ENCODE data around the gene ALK.

Gene ALK

GRCh38 chr2:29662861-29663260 is 258.5 kb downstream of the ALK start:
- Histone ChIP-seq H3K4me1 (ENCODE audit: control insufficient read depth, insufficient read depth, low read length, poor library complexity, severe bottlenecking) (no peaks in the 10 kb centered on the region), H3K9me3 (ENCODE audit: control insufficient read depth, low read length) (no peaks in the 10 kb centered on the region), H3K27me3 (replicated peaks; ENCODE audit: control insufficient read depth, insufficient read depth, low read length, poor library complexity, severe bottlenecking) (no peaks in the 10 kb centered on the region), H3K4me3 (ENCODE audit: insufficient read depth, low read depth, low read length, poor library complexity, severe bottlenecking) (no peak overlapping the region), H3K36me3 (ENCODE audit: control insufficient read depth, insufficient read depth, low read length) (no peaks in the 10 kb centered on the region), H3K27ac (ENCODE audit: insufficient read depth, low read length, poor library complexity, severe bottlenecking) (no peak overlapping the region)
- DNase-seq, result no peak

- no peak for DNase-seq
- no peaks in the 10 kb centered on the region for H3K9me3 ChIP-seq (ENCODE audit: control insufficient read depth, low read length)
- H3K36me3 ChIP-seq (ENCODE audit: control insufficient read depth, insufficient read depth, low read length), result no peaks in the 10 kb centered on the region
- no peak overlapping the region for H3K4me3 ChIP-seq (ENCODE audit: insufficient read depth, low read depth, low read length, poor library complexity, severe bottlenecking)
- H3K27me3 ChIP-seq (replicated peaks; ENCODE audit: control insufficient read depth, insufficient read depth, low read length, poor library complexity, severe bottlenecking), result no peaks in the 10 kb centered on the region
- H3K27ac ChIP-seq (ENCODE audit: insufficient read depth, low read length, poor library complexity, severe bottlenecking), result no peak overlapping the region
- H3K4me1 ChIP-seq (ENCODE audit: control insufficient read depth, insufficient read depth, low read length, poor library complexity, severe bottlenecking), result no peaks in the 10 kb centered on the region
Measured at GRCh38 chr2:29660201-29660600, 261.2 kb downstream of the ALK start.

GRCh38 chr2:29659178-29659577 is 262.2 kb downstream of the ALK start:
- H3K27ac ChIP-seq (ENCODE audit: insufficient read depth, low read length, poor library complexity, severe bottlenecking), result no peak overlapping the region

GRCh38 chr2:29657674-29658073 is 263.7 kb downstream of the ALK start:
- Histone ChIP-seq H3K27ac (ENCODE audit: insufficient read depth, low read length, poor library complexity, severe bottlenecking) (no peak overlapping the region), H3K36me3 (ENCODE audit: control insufficient read depth, insufficient read depth, low read length) (no peaks in the 10 kb centered on the region), H3K4me3 (ENCODE audit: insufficient read depth, low read depth, low read length, poor library complexity, severe bottlenecking) (no peak overlapping the region), H3K4me1 (ENCODE audit: control insufficient read depth, insufficient read depth, low read length, poor library complexity, severe bottlenecking) (no peaks in the 10 kb centered on the region), H3K27me3 (replicated peaks; ENCODE audit: control insufficient read depth, insufficient read depth, low read length, poor library complexity, severe bottlenecking) (no peaks in the 10 kb centered on the region), H3K9me3 (ENCODE audit: control insufficient read depth, low read length) (no peaks in the 10 kb centered on the region)
- no peak for DNase-seq

More at GRCh38 chr2:29659178-29659577, 262.2 kb downstream of the ALK start:
- H3K27me3 ChIP-seq (replicated peaks; ENCODE audit: control insufficient read depth, insufficient read depth, low read length, poor library complexity, severe bottlenecking), result no peaks in the 10 kb centered on the region
- no peak for DNase-seq
- H3K9me3 ChIP-seq (ENCODE audit: control insufficient read depth, low read length), result no peaks in the 10 kb centered on the region
- H3K36me3 ChIP-seq (ENCODE audit: control insufficient read depth, insufficient read depth, low read length), result no peaks in the 10 kb centered on the region
- no peaks in the 10 kb centered on the region for H3K4me1 ChIP-seq (ENCODE audit: control insufficient read depth, insufficient read depth, low read length, poor library complexity, severe bottlenecking)
- H3K4me3 ChIP-seq (ENCODE audit: insufficient read depth, low read depth, low read length, poor library complexity, severe bottlenecking), result no peak overlapping the region

GRCh38 chr2:29655391-29656086 is 265.8 kb downstream of the ALK start:
- no peak for DNase-seq
- no peaks in the 10 kb centered on the region for H3K27me3 ChIP-seq (replicated peaks; ENCODE audit: control insufficient read depth, insufficient read depth, low read length, poor library complexity, severe bottlenecking)
- H3K36me3 ChIP-seq (ENCODE audit: control insufficient read depth, insufficient read depth, low read length), result no peaks in the 10 kb centered on the region
- H3K27ac ChIP-seq (ENCODE audit: insufficient read depth, low read length, poor library complexity, severe bottlenecking), result no peak overlapping the region
- no peaks in the 10 kb centered on the region for H3K9me3 ChIP-seq (ENCODE audit: control insufficient read depth, low read length)
- no peaks in the 10 kb centered on the region for H3K4me1 ChIP-seq (ENCODE audit: control insufficient read depth, insufficient read depth, low read length, poor library complexity, severe bottlenecking)
- H3K4me3 ChIP-seq (ENCODE audit: insufficient read depth, low read depth, low read length, poor library complexity, severe bottlenecking), result no peak overlapping the region

GRCh38 chr2:29650631-29651097 is 270.7 kb downstream of the ALK start:
- DNase-seq, result no peak

GRCh38 chr2:29644949-29645348 is 276.4 kb downstream of the ALK start:
- no peaks in the 10 kb centered on the region for H3K27me3 ChIP-seq (replicated peaks; ENCODE audit: control insufficient read depth, insufficient read depth, low read length, poor library complexity, severe bottlenecking)
- no peak overlapping the region for H3K4me3 ChIP-seq (ENCODE audit: insufficient read depth, low read depth, low read length, poor library complexity, severe bottlenecking)
- no peaks in the 10 kb centered on the region for H3K4me1 ChIP-seq (ENCODE audit: control insufficient read depth, insufficient read depth, low read length, poor library complexity, severe bottlenecking)
- DNase-seq, result no peak
- H3K27ac ChIP-seq (ENCODE audit: insufficient read depth, low read length, poor library complexity, severe bottlenecking), result no peak overlapping the region
- no peaks in the 10 kb centered on the region for H3K36me3 ChIP-seq (ENCODE audit: control insufficient read depth, insufficient read depth, low read length)
- H3K9me3 ChIP-seq (ENCODE audit: control insufficient read depth, low read length), result no peaks in the 10 kb centered on the region

More at GRCh38 chr2:29650631-29651097, 270.7 kb downstream of the ALK start:
- no peak overlapping the region for H3K27ac ChIP-seq (ENCODE audit: insufficient read depth, low read length, poor library complexity, severe bottlenecking)
- no peaks in the 10 kb centered on the region for H3K4me1 ChIP-seq (ENCODE audit: control insufficient read depth, insufficient read depth, low read length, poor library complexity, severe bottlenecking)
- no peaks in the 10 kb centered on the region for H3K36me3 ChIP-seq (ENCODE audit: control insufficient read depth, insufficient read depth, low read length)
- H3K27me3 ChIP-seq (replicated peaks; ENCODE audit: control insufficient read depth, insufficient read depth, low read length, poor library complexity, severe bottlenecking), result no peaks in the 10 kb centered on the region
- no peak overlapping the region for H3K4me3 ChIP-seq (ENCODE audit: insufficient read depth, low read depth, low read length, poor library complexity, severe bottlenecking)
- no peaks in the 10 kb centered on the region for H3K9me3 ChIP-seq (ENCODE audit: control insufficient read depth, low read length)

GRCh38 chr2:29643196-29643595 is 278.2 kb downstream of the ALK start:
- no peak overlapping the region for H3K27ac ChIP-seq (ENCODE audit: insufficient read depth, low read length, poor library complexity, severe bottlenecking)
- no peak overlapping the region for H3K4me3 ChIP-seq (ENCODE audit: insufficient read depth, low read depth, low read length, poor library complexity, severe bottlenecking)
- H3K36me3 ChIP-seq (ENCODE audit: control insufficient read depth, insufficient read depth, low read length), result no peaks in the 10 kb centered on the region
- H3K27me3 ChIP-seq (replicated peaks; ENCODE audit: control insufficient read depth, insufficient read depth, low read length, poor library complexity, severe bottlenecking), result no peaks in the 10 kb centered on the region
- H3K9me3 ChIP-seq (ENCODE audit: control insufficient read depth, low read length), result no peaks in the 10 kb centered on the region
- no peaks in the 10 kb centered on the region for H3K4me1 ChIP-seq (ENCODE audit: control insufficient read depth, insufficient read depth, low read length, poor library complexity, severe bottlenecking)
- DNase-seq, result no peak

- H3K36me3 ChIP-seq (ENCODE audit: control insufficient read depth, insufficient read depth, low read length), result no peaks in the 10 kb centered on the region
- DNase-seq, result no peak
- no peaks in the 10 kb centered on the region for H3K9me3 ChIP-seq (ENCODE audit: control insufficient read depth, low read length)
- H3K27ac ChIP-seq (ENCODE audit: insufficient read depth, low read length, poor library complexity, severe bottlenecking), result no peak overlapping the region
- H3K4me3 ChIP-seq (ENCODE audit: insufficient read depth, low read depth, low read length, poor library complexity, severe bottlenecking), result no peak overlapping the region
- H3K4me1 ChIP-seq (ENCODE audit: control insufficient read depth, insufficient read depth, low read length, poor library complexity, severe bottlenecking), result no peaks in the 10 kb centered on the region
- no peaks in the 10 kb centered on the region for H3K27me3 ChIP-seq (replicated peaks; ENCODE audit: control insufficient read depth, insufficient read depth, low read length, poor library complexity, severe bottlenecking)
Measured at GRCh38 chr2:29640360-29640759, 281.0 kb downstream of the ALK start.

GRCh38 chr2:29638641-29639040 is 282.7 kb downstream of the ALK start:
- DNase-seq, result no peak
- no peaks in the 10 kb centered on the region for H3K36me3 ChIP-seq (ENCODE audit: control insufficient read depth, insufficient read depth, low read length)

More at GRCh38 chr2:29638641-29639040, 282.7 kb downstream of the ALK start:
- H3K9me3 ChIP-seq (ENCODE audit: control insufficient read depth, low read length), result no peaks in the 10 kb centered on the region
- H3K4me1 ChIP-seq (ENCODE audit: control insufficient read depth, insufficient read depth, low read length, poor library complexity, severe bottlenecking), result no peaks in the 10 kb centered on the region
- H3K27ac ChIP-seq (ENCODE audit: insufficient read depth, low read length, poor library complexity, severe bottlenecking), result no peak overlapping the region
- H3K27me3 ChIP-seq (replicated peaks; ENCODE audit: control insufficient read depth, insufficient read depth, low read length, poor library complexity, severe bottlenecking), result no peaks in the 10 kb centered on the region
- no peak overlapping the region for H3K4me3 ChIP-seq (ENCODE audit: insufficient read depth, low read depth, low read length, poor library complexity, severe bottlenecking)

All from effector memory CD4-positive, alpha-beta T cell (primary cell).